GM12872 (cell line): ENCODE data around the gene KRT12.

Experiments
- CTCF ChIP-seq: IDR thresholded peaks from 3 replicates; pipeline ENCODE4 v1.5.1; 2011; ENCODE audit warnings: low read depth, mild to moderate bottlenecking, low read length, moderate library complexity; ENCODE audit not compliant: insufficient read depth

The KRT12 gene

DNA sequence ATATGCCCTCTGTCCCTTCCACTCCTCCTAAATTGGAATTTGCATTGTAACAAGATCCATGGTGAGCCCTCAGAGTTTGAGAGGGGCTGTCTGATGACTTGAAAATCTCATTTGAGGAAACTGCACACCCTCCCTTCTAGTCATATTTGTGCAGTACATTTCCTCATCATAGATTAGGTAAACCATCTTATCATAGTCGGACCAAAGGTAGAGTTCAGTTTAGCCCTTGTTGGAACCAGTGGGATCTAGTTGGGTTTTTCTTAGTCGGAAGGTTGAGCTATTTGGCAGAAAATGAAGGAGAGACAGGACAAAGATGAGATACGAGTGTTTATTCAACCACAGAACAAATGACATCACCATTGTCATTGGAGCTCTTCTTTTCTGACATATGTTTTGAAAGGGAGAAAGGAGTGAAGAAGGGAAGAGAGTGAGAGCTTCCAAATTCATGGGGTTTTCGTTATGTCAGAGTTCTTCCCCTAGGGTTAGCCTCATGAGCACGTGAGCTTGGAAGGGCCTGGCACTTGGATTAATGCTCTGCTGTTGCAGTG lies 33.9 kb upstream of the KRT12 start:
- TF ChIP-seq CTCF: no peak

DNA sequence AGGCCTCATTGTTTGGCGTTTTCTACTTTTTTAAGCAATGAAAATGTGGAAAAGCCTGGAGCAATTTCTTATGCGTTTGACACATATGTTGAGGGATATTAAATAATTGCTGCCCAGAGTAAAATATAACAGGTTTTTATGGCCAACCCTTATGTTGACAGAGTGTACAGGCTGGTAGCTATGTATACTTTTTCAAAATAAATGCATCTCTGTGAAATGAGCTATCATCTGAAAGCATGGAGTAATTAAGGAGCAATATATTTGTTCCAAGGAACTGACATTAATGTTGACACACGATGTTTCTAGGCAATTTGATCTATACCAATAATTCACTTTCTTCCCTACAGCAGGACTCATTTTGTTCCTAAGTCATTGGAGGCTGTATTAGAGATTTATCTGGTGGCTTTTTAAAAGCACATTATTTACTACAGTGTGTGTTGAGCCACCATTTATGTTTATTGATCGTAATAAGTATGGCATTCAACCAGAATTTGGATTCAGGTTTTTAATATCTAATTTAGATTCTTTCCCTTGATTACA lies 30.0 kb upstream of the KRT12 start:
- TF ChIP-seq CTCF: no peak

DNA sequence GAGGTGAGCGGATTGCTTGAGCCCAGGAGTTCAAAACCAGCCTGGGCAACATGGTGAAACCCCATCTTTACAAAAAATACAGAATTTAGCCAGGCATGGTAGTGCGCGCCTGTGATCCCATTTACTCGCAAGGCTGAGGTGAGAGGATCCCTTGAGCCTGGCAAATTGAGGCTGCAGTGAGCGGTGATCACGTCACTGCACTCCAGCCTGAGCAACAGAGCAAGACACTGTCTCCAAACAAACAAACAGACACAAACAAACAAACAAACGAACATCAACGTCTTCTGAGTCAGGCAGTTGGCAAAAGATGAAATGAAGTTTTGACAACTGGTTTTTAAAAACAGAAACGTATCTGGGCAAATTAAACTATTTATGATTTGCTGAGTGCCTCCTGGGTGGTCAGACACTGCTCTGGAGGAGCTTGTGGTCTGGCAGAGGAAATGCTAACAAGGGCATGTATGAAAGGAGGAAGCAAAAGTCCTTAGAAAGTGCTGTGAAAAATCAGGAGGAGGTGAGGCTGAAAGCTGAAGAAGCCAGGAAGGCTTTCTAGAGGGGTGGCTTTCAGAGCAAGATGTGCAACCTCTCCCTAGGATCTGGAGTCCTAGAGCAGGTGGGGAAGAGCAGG lies 28.2 kb upstream of the KRT12 start:
- no peak for TF ChIP-seq CTCF

GRCh38 chr17:40888196-40888720 lies 21.2 kb upstream of the KRT12 start:
- TF ChIP-seq CTCF: no peak

DNA sequence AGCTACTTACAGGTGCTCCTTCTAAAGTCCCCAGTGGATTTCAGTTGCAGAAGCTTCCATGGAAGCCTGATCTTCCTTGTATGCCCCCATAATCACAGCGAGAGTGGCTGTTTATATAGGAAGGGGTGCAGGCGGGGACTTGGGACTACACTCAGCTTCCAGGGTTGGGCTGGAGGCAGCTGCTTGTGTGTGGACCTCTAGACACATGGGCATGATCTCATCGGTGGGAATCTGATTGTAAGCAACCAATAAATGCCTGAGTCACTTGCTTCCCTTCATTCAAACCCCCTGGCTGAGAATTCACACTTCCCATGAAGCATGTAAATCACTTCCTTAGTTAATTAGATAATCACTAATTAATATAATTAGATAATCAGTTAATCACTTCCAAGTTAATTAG lies 19.1 kb upstream of the KRT12 start:
- TF ChIP-seq CTCF: no peak

- TF ChIP-seq CTCF: no peak
These were observed 17.9 kb upstream of the KRT12 start, which contains the start of gene KRT20 for GRCh38 chr17:40884708-40885512. KRT20 (minus strand) TSS chr17:40885242; CDS start chr17:40885185, 57 bp downstream.
